CD4-positive, alpha-beta T cell treated with Interleukin-6 for 4 hours (primary cell): Measurements from ENCODE around the gene COLEC12.

Source experiments
- DNase-seq: peaks from one replicate; pipeline ENCODE4 v3.0.0-alpha.2; 2020; ENCODE audit warnings: mixed read lengths

COLEC12 gene

GRCh38 chr18:434410-434809 is 66.1 kb downstream of the COLEC12 start:
- DNase-seq, result no peak

- DNase-seq, result no peak
These were observed 66.5 kb downstream of the COLEC12 start for GRCh38 chr18:433960-434359.

- no peak for DNase-seq
These were observed 67.2 kb downstream of the COLEC12 start for GRCh38 chr18:433298-433697.

GRCh38 chr18:432791-433190 is 67.7 kb downstream of the COLEC12 start:
- DNase-seq, result no peak

GRCh38 chr18:429030-429429 is 71.5 kb downstream of the COLEC12 start:
- DNase-seq, result no peak

- DNase-seq, result no peak
These were observed 73.5 kb downstream of the COLEC12 start for GRCh38 chr18:427005-427404.

GRCh38 chr18:425106-425745 is 75.3 kb downstream of the COLEC12 start:
- DNase-seq, result no peak

- DNase-seq, result no peak
These were observed 75.8 kb downstream of the COLEC12 start for GRCh38 chr18:424668-425067.

GRCh38 chr18:424071-424661 is 76.3 kb downstream of the COLEC12 start:
- DNase-seq, result no peak

GRCh38 chr18:422966-423365 is 77.5 kb downstream of the COLEC12 start:
- DNase-seq, result no peak

- no peak for DNase-seq
These were observed 79.0 kb downstream of the COLEC12 start for GRCh38 chr18:421247-422155.

- no peak for DNase-seq
These were observed 79.7 kb downstream of the COLEC12 start for GRCh38 chr18:420661-421246.

- no peak for DNase-seq
These were observed 80.8 kb downstream of the COLEC12 start for GRCh38 chr18:419541-420175.

GRCh38 chr18:417495-417894 is 83.0 kb downstream of the COLEC12 start:
- no peak for DNase-seq

- DNase-seq, result no peak
These were observed 83.6 kb downstream of the COLEC12 start for GRCh38 chr18:416930-417329.

GRCh38 chr18:415617-416612 is 84.6 kb downstream of the COLEC12 start:
- no peak for DNase-seq

GRCh38 chr18:415047-415446 is 85.5 kb downstream of the COLEC12 start:
- no peak for DNase-seq

GRCh38 chr18:413233-413632 is 87.3 kb downstream of the COLEC12 start:
- no peak for DNase-seq

- DNase-seq, result no peak
These were observed 90.5 kb downstream of the COLEC12 start for GRCh38 chr18:410047-410455.

- DNase-seq, result no peak
These were observed 92.1 kb downstream of the COLEC12 start for GRCh38 chr18:408367-408766.

GRCh38 chr18:407626-408224 is 92.8 kb downstream of the COLEC12 start:
- no peak for DNase-seq
